Prostate gland (tissue), 2 donors: ENCODE data around the gene RPS6KA2.

Experiments
- CTCF ChIP-seq, 4 experiments: fragments of 200-600 bp in 2 of 4; fragments of 450-650 bp in 2 of 4; sonication (generic) in 2 of 4; IDR thresholded peaks; 1 replicate in 3 of 4; 2 replicates in 1 of 4; pipeline ENCODE4 v1.5.1; 2016 to 2019; ENCODE audit warnings: antibody characterized with exemption in 4 of 4, mild to moderate bottlenecking in 2 of 4, moderate library complexity in 2 of 4
- POLR2A ChIP-seq: fragments of 450-650 bp; IDR thresholded peaks from one replicate; pipeline ENCODE4 v1.6.1; 2016; ENCODE audit warnings: antibody characterized with exemption, mild to moderate bottlenecking
- POLR2AphosphoS5 ChIP-seq: sonication (generic); formaldehyde crosslinking; IDR thresholded peaks from one replicate; pipeline ENCODE4 v1.6.1; 2017; ENCODE audit warnings: antibody characterized with exemption

GRCh38 chr6:166525567-166525966, 101.5 kb downstream of the RPS6KA2 start:
- TF ChIP-seq CTCF (IDR thresholded peaks at IDR 0.05) (no peak), POLR2A (no peak), POLR2AphosphoS5 (no peak)
